ENCODE data around the gene B3GAT3. TPM values are rescaled to one million over a fixed set of nuclear protein-coding genes. Genes with fewer than 3 reads are reported as not detected.

The B3GAT3 gene
- total and polyA plus RNA-seq, 12 donors, result 6.8 to 41.2 (median 11.3) TPM

DNA sequence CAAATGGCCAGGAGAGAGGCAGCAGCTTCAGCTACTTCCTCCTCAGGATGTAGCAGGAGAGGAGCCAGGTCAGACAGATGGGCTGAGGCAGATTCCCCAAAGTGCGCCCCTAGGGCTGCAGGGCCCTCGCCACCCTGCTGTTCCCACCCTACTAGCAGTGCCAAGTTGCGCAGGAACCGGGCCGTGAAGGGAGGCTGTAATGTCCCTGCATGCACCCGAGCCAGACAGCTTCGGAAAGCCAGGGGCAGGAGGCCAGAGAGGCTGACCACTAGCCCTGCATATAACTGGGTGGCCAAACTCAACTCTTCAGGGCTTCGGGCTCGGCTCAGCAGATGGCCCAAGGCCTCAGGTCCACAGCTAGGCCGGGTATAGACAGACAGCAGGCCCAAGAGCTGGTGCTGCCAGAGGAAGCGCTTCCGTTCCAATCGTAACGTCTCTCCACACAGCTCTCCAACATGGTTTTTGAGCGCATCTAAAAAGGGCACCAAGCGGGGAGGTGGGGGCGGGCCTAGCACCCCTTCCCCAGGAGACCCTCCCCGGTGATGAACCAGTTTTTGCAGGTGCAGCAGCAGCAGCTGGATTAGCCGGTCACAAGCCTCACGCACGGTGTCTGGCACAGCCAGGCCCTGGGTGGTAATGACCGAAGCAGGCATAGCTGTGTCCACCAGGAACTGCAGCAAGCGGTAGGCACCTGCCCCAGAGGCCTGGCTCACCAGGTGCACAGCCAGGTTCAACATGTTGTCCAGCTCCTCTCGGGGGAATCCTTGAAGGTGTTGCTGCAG lies 26.6 kb upstream of the B3GAT3 start:
- ATAC-seq, result no peak
- H3K36me3 ChIP-seq, result peaks cover 0 to 49% (median 20%) of the 10 kb centered on the region in 9 donors
- H3K4me3 ChIP-seq, result no peak overlapping the region
- H3K9me3 ChIP-seq, result no peaks in the 10 kb centered on the region
- H3K27ac ChIP-seq, result no peak overlapping the region
- 92 to 94% methylated on average over 24 of the region's 24 CpGs for WGBS, 2 donors
- peaks cover 12 to 44% (median 40%) of the 10 kb centered on the region in 9 donors for H3K4me1 ChIP-seq
- no peak for DNase-seq
- TF ChIP-seq, protein P1, sequence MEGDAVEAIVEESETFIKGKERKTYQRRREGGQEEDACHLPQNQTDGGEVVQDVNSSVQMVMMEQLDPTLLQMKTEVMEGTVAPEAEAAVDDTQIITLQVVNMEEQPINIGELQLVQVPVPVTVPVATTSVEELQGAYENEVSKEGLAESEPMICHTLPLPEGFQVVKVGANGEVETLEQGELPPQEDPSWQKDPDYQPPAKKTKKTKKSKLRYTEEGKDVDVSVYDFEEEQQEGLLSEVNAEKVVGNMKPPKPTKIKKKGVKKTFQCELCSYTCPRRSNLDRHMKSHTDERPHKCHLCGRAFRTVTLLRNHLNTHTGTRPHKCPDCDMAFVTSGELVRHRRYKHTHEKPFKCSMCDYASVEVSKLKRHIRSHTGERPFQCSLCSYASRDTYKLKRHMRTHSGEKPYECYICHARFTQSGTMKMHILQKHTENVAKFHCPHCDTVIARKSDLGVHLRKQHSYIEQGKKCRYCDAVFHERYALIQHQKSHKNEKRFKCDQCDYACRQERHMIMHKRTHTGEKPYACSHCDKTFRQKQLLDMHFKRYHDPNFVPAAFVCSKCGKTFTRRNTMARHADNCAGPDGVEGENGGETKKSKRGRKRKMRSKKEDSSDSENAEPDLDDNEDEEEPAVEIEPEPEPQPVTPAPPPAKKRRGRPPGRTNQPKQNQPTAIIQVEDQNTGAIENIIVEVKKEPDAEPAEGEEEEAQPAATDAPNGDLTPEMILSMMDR (IDR thresholded peaks at IDR 0.05), result no peak
- H3K27me3 ChIP-seq, result no peaks in the 10 kb centered on the region
- intact Hi-C loops (cut with DNase I), result no loop called here

DNA sequence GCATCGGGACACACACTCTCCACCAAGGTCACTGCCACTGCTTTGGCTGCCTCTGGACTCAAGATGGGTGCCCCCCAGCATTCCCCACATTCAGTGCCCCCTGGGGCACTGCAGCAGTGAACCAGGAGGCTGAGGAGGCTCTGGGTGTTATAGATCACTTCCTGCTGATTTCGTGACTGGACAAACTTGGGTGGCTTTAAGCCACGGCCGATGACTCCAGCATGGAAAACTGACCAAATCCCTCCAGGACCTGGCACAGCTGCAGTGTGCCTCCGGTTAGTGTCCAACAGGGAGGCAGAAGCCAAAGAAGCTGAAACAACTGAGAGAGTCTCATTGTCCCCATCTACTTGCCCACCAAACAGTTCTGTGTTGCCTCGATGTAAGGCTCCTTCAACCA lies 25.8 kb upstream of the B3GAT3 start:
- DNase-seq (no peak), ATAC-seq (no peak)
- Histone ChIP-seq H3K27me3 (no peaks in the 10 kb centered on the region), H3K27ac (no peak overlapping the region), H3K36me3 (peaks cover 0 to 57% (median 27%) of the 10 kb centered on the region in 9 donors), H3K4me3 (no peak overlapping the region), H3K9me3 (no peaks in the 10 kb centered on the region), H3K4me1 (peaks cover 12 to 42% (median 39%) of the 10 kb centered on the region in 9 donors)
- TF ChIP-seq, protein P1 (IDR thresholded peaks at IDR 0.05), result no peak
- intact Hi-C loops (cut with DNase I), result loop anchor here in 2 of 10 donors (2.0 kb wide), 1 partner anchor 25 kb away; no protein-coding TSS in a partner anchor
- 88 to 92% methylated on average over 6 of the region's 6 CpGs for WGBS, 2 donors

DNA sequence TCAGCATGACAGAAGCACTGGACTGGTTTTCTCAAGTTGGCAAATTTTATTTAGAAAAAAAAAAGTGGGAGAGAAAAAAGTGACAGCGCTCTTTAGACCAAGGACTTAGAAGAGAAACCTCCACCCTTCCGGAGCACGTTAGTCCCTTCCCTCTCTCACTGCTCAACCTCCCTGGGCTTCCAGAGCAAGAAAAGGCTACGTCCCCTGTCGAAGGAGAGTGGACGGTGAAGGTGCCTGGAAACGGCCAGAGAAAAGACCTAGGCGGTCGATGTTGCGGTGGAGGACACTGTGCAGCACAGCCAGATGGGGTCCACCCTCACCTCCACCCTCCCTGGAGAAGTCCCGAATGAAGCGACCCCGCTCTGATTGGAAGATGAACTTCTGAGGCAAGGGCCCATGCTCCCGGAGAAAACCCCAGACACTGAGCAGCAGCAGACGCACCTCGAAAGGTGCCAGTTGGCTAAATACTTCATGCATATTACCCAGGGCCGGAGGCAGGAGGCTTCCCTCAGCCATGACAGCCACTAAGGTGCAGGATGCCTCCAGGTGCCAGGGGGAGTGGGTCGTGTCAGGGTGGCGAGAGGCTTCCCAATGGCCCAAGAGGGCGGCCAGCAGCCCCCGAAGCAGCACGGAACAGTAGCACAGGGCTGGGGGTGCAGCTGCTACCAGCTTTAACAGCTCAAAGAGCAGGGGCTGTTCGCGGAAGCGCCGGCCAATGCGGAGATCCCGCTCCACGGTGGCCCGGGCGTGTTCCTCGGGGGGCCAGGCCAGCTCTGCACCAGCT lies 25.2 kb upstream of the B3GAT3 start:
- TF ChIP-seq, protein P1 (IDR thresholded peaks at IDR 0.05), result no peak
- ATAC-seq (peak in 3 of 8 donors; percentile 0 to 21 (median 1)), DNase-seq (no peak)
- 62% methylated on average over 32 of the region's 32 CpGs for WGBS, 2 donors
- Histone ChIP-seq H3K4me3 (peak overlapping the region in 7 of 10 donors; percentile 87 to 100 (median 96)), H3K27ac (peak overlapping the region in 6 of 10 donors; percentile 6 to 98 (median 69)), H3K4me1 (peaks cover 12 to 36% (median 33%) of the 10 kb centered on the region in 9 donors), H3K9me3 (no peaks in the 10 kb centered on the region), H3K27me3 (no peaks in the 10 kb centered on the region), H3K36me3 (peaks cover 0 to 63% (median 27%) of the 10 kb centered on the region in 9 donors)
- intact Hi-C loops (cut with DNase I), result loop anchor here in 2 of 10 donors (2.0 kb wide), 1 partner anchor 24 kb away; no protein-coding TSS in a partner anchor
